Measurements from ENCODE around the gene FHOD3. TPM values are rescaled to one million over a fixed set of nuclear protein-coding genes. Genes with fewer than 3 reads are reported as not detected.

The FHOD3 gene
- total and polyA plus RNA-seq, 2 donors (not counting 1 experiment from before 2014, with no cell fraction given), result not detected

GRCh38 chr18:36410346-36410745 lies 112.8 kb downstream of the FHOD3 start:
- H3K27me3 Mint-ChIP-seq, result peaks cover 4% of the 10 kb centered on the region
- H3K4me3 ChIP-seq (ENCODE audit: control extremely low read depth in 1 of 5, extremely low read depth in 1 of 5, insufficient read depth in 1 of 5, low read depth in 2 of 5, low read length in 4 of 5), result no peak overlapping the region
- no peak for DNase-seq
- H3K9ac ChIP-seq (ENCODE audit: low read length), result no peak overlapping the region
- no peak overlapping the region for H3K27ac Mint-ChIP-seq
- no peak overlapping the region for H3K4me2 ChIP-seq (replicated peaks; ENCODE audit: low read depth, low read length, poor library complexity, severe bottlenecking)
- no peaks in the 10 kb centered on the region for H3K27me3 ChIP-seq (replicated peaks in 1 of 4; ENCODE audit: control extremely low read depth in 1 of 4, control insufficient read depth in 3 of 4, insufficient read depth in 4 of 4, low read length in 3 of 4)
- TF ChIP-seq EZH2 (IDR thresholded peaks at IDR 0.05; ENCODE audit: borderline replicate concordance, insufficient read depth, low read depth, low read length, poor library complexity, severe bottlenecking), result no peak
- TF ChIP-seq, protein P1, sequence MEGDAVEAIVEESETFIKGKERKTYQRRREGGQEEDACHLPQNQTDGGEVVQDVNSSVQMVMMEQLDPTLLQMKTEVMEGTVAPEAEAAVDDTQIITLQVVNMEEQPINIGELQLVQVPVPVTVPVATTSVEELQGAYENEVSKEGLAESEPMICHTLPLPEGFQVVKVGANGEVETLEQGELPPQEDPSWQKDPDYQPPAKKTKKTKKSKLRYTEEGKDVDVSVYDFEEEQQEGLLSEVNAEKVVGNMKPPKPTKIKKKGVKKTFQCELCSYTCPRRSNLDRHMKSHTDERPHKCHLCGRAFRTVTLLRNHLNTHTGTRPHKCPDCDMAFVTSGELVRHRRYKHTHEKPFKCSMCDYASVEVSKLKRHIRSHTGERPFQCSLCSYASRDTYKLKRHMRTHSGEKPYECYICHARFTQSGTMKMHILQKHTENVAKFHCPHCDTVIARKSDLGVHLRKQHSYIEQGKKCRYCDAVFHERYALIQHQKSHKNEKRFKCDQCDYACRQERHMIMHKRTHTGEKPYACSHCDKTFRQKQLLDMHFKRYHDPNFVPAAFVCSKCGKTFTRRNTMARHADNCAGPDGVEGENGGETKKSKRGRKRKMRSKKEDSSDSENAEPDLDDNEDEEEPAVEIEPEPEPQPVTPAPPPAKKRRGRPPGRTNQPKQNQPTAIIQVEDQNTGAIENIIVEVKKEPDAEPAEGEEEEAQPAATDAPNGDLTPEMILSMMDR (IDR thresholded peaks at IDR 0.05), result no peak
- no peaks in the 10 kb centered on the region for H4K20me1 ChIP-seq (ENCODE audit: control insufficient read depth, insufficient read depth, low read length, poor library complexity, severe bottlenecking)
- H3K4me1 Mint-ChIP-seq, result no peaks in the 10 kb centered on the region
- H3K4me1 ChIP-seq (ENCODE audit: control insufficient read depth in 2 of 2, insufficient read depth in 2 of 2, low read length in 2 of 2), result no peaks in the 10 kb centered on the region
- H3K4me3 Mint-ChIP-seq, result no peak overlapping the region
- POLR2A ChIA-PET, result no interaction called here
- H3K27ac ChIP-seq (ENCODE audit: low read length in 2 of 2), result no peak overlapping the region
- ATAC-seq (ENCODE audit: low read depth), result no peak
- 73% methylated on average over 2 of the region's 3 CpGs for WGBS (ENCODE audit: insufficient coverage)
- CTCF ChIA-PET, result no interaction called here
- no peaks in the 10 kb centered on the region for H3K36me3 ChIP-seq (replicated peaks in 1 of 2; ENCODE audit: control extremely low read depth in 1 of 2, control insufficient read depth in 1 of 2, extremely low read depth in 1 of 2, insufficient read depth in 2 of 2, low read length in 1 of 2)
- H3K9me3 ChIP-seq (ENCODE audit: control extremely low read depth in 1 of 3, control insufficient read depth in 2 of 3, insufficient read depth in 1 of 3, low read length in 2 of 3), result no peaks in the 10 kb centered on the region
- H3K9me3 Mint-ChIP-seq (ENCODE audit: insufficient read depth), result no peaks in the 10 kb centered on the region
- intact Hi-C loops (cut with micrococcal nuclease), result no loop called here
- H2AFZ ChIP-seq (ENCODE audit: insufficient read depth, low read depth, low read length, poor library complexity, severe bottlenecking), result no peak overlapping the region
- no peaks in the 10 kb centered on the region for H3K79me2 ChIP-seq (ENCODE audit: control insufficient read depth, insufficient read depth, low read length)

- H3K27me3 ChIP-seq (replicated peaks in 1 of 4; ENCODE audit: control extremely low read depth in 1 of 4, control insufficient read depth in 3 of 4, insufficient read depth in 4 of 4, low read length in 3 of 4), result no peaks in the 10 kb centered on the region
- H3K27ac Mint-ChIP-seq, result no peak overlapping the region
- intact Hi-C loops (cut with micrococcal nuclease), result no loop called here
- H3K79me2 ChIP-seq (ENCODE audit: control insufficient read depth, insufficient read depth, low read length), result no peaks in the 10 kb centered on the region
- H3K4me1 ChIP-seq (ENCODE audit: control insufficient read depth in 2 of 2, insufficient read depth in 2 of 2, low read length in 2 of 2), result no peaks in the 10 kb centered on the region
- TF ChIP-seq EZH2 (IDR thresholded peaks at IDR 0.05; ENCODE audit: borderline replicate concordance, insufficient read depth, low read depth, low read length, poor library complexity, severe bottlenecking), result no peak
- TF ChIP-seq, protein P1 (IDR thresholded peaks at IDR 0.05), result no peak
- no peak for ATAC-seq (ENCODE audit: low read depth)
- no peak for DNase-seq
- no peaks in the 10 kb centered on the region for H3K9me3 ChIP-seq (ENCODE audit: control extremely low read depth in 1 of 3, control insufficient read depth in 2 of 3, insufficient read depth in 1 of 3, low read length in 2 of 3)
- H3K4me2 ChIP-seq (replicated peaks; ENCODE audit: low read depth, low read length, poor library complexity, severe bottlenecking), result no peak overlapping the region
- POLR2A ChIA-PET, result no interaction called here
- no peak overlapping the region for H3K9ac ChIP-seq (ENCODE audit: low read length)
- WGBS (ENCODE audit: insufficient coverage), result no CpG with 5 or more reads among the region's 3 CpGs
- no peaks in the 10 kb centered on the region for H4K20me1 ChIP-seq (ENCODE audit: control insufficient read depth, insufficient read depth, low read length, poor library complexity, severe bottlenecking)
- H3K36me3 ChIP-seq (replicated peaks in 1 of 2; ENCODE audit: control extremely low read depth in 1 of 2, control insufficient read depth in 1 of 2, extremely low read depth in 1 of 2, insufficient read depth in 2 of 2, low read length in 1 of 2), result no peaks in the 10 kb centered on the region
- CTCF ChIA-PET, result no interaction called here
- H2AFZ ChIP-seq (ENCODE audit: insufficient read depth, low read depth, low read length, poor library complexity, severe bottlenecking), result no peak overlapping the region
- H3K27me3 Mint-ChIP-seq, result peaks cover 4% of the 10 kb centered on the region
- H3K9me3 Mint-ChIP-seq (ENCODE audit: insufficient read depth), result no peaks in the 10 kb centered on the region
- H3K27ac ChIP-seq (ENCODE audit: low read length in 2 of 2), result no peak overlapping the region
- no peak overlapping the region for H3K4me3 ChIP-seq (ENCODE audit: control extremely low read depth in 1 of 5, extremely low read depth in 1 of 5, insufficient read depth in 1 of 5, low read depth in 2 of 5, low read length in 4 of 5)
- H3K4me3 Mint-ChIP-seq, result no peak overlapping the region
- H3K4me1 Mint-ChIP-seq, result no peaks in the 10 kb centered on the region
Measured at GRCh38 chr18:36411745-36412168, 114.2 kb downstream of the FHOD3 start.

Measured in B cell (primary cell).